ENCODE measurements around the gene FKBP2.

GRCh38 chr11:64258946-64259532 lies 18.1 kb downstream of the FKBP2 start:
- TF ChIP-seq POLR2A (IDR thresholded peaks at IDR 0.05), result no peak
- TF ChIP-seq EP300 (IDR thresholded peaks at IDR 0.05), result no peak
- no peak for TF ChIP-seq CTCF (IDR thresholded peaks at IDR 0.05)
